K562 (cell line): ENCODE data around the gene PIK3R6. TPM values are rescaled to one million over a fixed set of nuclear protein-coding genes. Genes with fewer than 3 reads are reported as not detected.

Experiments used
- ATF6 ChIP-seq: sonication (generic); formaldehyde crosslinking; IDR thresholded peaks from 2 replicates; pipeline ENCODE4 v1.4.0; 2020; ENCODE audit warnings: mild to moderate bottlenecking, missing genetic modification reagents
- BRD4 ChIP-seq: fragments of 200-600 bp; sonication (generic); IDR thresholded peaks from 2 replicates; pipeline ENCODE4 v1.6.1; 2017; ENCODE audit warnings: inconsistent platforms
- ZMIZ1 ChIP-seq, 2 experiments: fragments of 150-350 bp in 1 of 2; IDR thresholded peaks; 2 replicates each; pipeline ENCODE4 v1.6.1; 2012 to 2016; ENCODE audit warnings: low read depth in 2 of 2, low read length in 2 of 2, mild to moderate bottlenecking in 1 of 2, moderate library complexity in 1 of 2
- ZNF224 ChIP-seq: sonication (generic); formaldehyde crosslinking; IDR thresholded peaks from 2 replicates; pipeline ENCODE4 v1.8.0; 2022; ENCODE audit warnings: mild to moderate bottlenecking, missing genetic modification reagents
- polyA plus RNA-seq, 8 experiments: library from polyadenylated mRNA; depleted of rRNA in 4 of 8; stranded (reverse) in 5 of 8; unstranded in 3 of 8; fragments of >200 nt; fragmentation: Nextera tagmentation in 2 of 8; fragmentation: Illumina TruSeq in 1 of 8; extraction: Ambion mirVana in 2 of 8; extraction: Trizol in 1 of 8; gene quantifications; 2 replicates each; pipeline versions ENCODE4 v1.2.1 to v1.2.3, GENCODE V29; 2011 to 2014; ENCODE audit warnings: inconsistent platforms in 1 of 8, missing spikeins in 1 of 8
- total RNA-seq, 7 experiments: library from RNA; depleted of rRNA in 6 of 7; stranded (reverse); fragments of >200 nt in 6 of 7; fragmentation: Illumina TruSeq in 2 of 7; extraction: Trizol in 2 of 7; gene quantifications; 2 replicates each; pipeline versions ENCODE4 v1.2.1 to v1.2.3, GENCODE V29; 2011 to 2021; ENCODE audit warnings: low replicate concordance in 1 of 7
- TF ChIP-seq, protein P1 (sequence below): conservative IDR thresholded peaks from 2 replicates; pipeline ENCODE4 v1.6.1; 2011; ENCODE audit warnings: low read depth, mild to moderate bottlenecking, low read length; ENCODE audit not compliant: control insufficient read depth

Gene PIK3R6
- total and polyA plus RNA-seq, 9 of the 15 experiments (the other 6 are each of a cell fraction or from before 2014, with no cell fraction given): 0.04 TPM; not detected in 8

DNA sequence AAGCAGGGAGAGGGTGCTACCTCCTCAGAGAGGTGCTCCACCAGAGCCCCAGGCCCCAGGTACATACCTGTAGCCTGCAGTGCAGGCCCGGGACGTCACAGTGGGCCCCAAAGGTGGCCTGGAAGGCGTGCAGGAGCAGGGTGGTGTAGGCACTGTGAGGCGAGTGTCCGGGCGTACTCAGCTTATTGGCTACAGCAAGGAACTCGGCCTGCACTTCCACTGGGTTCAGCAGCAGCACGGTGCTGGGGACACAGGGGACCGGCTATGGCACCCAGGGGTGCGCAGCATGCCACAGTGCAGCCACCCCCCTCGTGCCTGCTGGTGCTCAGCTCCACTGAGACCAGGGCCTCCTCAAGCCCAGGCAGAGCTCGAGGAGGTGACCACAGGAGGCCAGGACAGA is 23.2 kb upstream of the PIK3R6 start (continued):
- TF ChIP-seq, protein P1, sequence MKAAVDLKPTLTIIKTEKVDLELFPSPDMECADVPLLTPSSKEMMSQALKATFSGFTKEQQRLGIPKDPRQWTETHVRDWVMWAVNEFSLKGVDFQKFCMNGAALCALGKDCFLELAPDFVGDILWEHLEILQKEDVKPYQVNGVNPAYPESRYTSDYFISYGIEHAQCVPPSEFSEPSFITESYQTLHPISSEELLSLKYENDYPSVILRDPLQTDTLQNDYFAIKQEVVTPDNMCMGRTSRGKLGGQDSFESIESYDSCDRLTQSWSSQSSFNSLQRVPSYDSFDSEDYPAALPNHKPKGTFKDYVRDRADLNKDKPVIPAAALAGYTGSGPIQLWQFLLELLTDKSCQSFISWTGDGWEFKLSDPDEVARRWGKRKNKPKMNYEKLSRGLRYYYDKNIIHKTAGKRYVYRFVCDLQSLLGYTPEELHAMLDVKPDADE: no peak
- TF ChIP-seq ATF6: no peak
- no peak for TF ChIP-seq BRD4
- TF ChIP-seq ZNF224: no peak
- no peak for TF ChIP-seq ZMIZ1 (IDR thresholded peaks at IDR 0.05; ENCODE audit: low read depth in 2 of 2, low read length in 2 of 2)
